Left ventricle myocardium superior (tissue), 1 donor: ENCODE data around the gene TIMM44. TPM values are rescaled to one million over a fixed set of nuclear protein-coding genes. Genes with fewer than 3 reads are reported as not detected.
A peak's percentile ranks its signal among the peaks of the same experiment; 100 is the strongest.
"Not testable (repeated sequence)": the region's sequence is repeated elsewhere in the genome, so short reads cannot be mapped to it uniquely, and the experiment has no call there.

Experiments
- ATAC-seq: fragments of 200-7000 bp; cut with Tn5 transposase; one replicate; pipeline ENCODE4 v1.9.1; 2020; ENCODE audit warnings: mild to moderate bottlenecking, moderate library complexity
- DNase-seq: peaks from one replicate; pipeline ENCODE4 v3.0.0-alpha.2; 2020
- intact Hi-C: fragments of 100-400 bp; cut with micrococcal nuclease; formaldehyde crosslinking; loops from one replicate; pipeline ENCODE4 v1.11.0; 2022
- total RNA-seq: library from RNA; stranded (reverse); fragmentation: NEBNext Ultra II Directional; extraction: Animal tissue kit (Norgen Biotek cat#: 25700); gene quantifications from one replicate; pipeline ENCODE4 v1.2.1, GENCODE V29; 2021
- donor health status: DM: no; HTN: yes; CAD: no; lungs with severe emphysema.

TIMM44 gene
- total RNA-seq, 1 donor from 2014 or later, result 115 TPM

GRCh38 chr19:7918615-7919421, 24.6 kb downstream of the TIMM44 start:
- DNase-seq, result no peak
- intact Hi-C loops, result no loop called here
- no peak for ATAC-seq

GRCh38 chr19:7918062-7918614, 25.3 kb downstream of the TIMM44 start:
- intact Hi-C loops, DNase-seq, ATAC-seq: not testable (repeated sequence)

- DNase-seq, result peak; percentile 77
- intact Hi-C loops, result no loop called here
- peak; percentile 17 for ATAC-seq
These were observed 26.0 kb downstream of the TIMM44 start for GRCh38 chr19:7917267-7918061.

GRCh38 chr19:7916955-7917266, 26.6 kb downstream of the TIMM44 start:
- ATAC-seq (no peak), DNase-seq (no peak)
- intact Hi-C loops, result no loop called here

GRCh38 chr19:7916103-7916954, 27.1 kb downstream of the TIMM44 start:
- intact Hi-C loops, result no loop called here
- DNase-seq (peak; percentile 54), ATAC-seq (no peak)

- intact Hi-C loops, result no loop called here
- no peak for ATAC-seq
- DNase-seq, result no peak
These were observed 28.0 kb downstream of the TIMM44 start for GRCh38 chr19:7915250-7916102.

GRCh38 chr19:7914598-7915045, 28.8 kb downstream of the TIMM44 start, which contains the start of gene TGFBR3L:
TSS of gene TGFBR3L (plus strand) at chr19:7914830.
- DNase-seq, result no peak
- intact Hi-C loops, result no loop called here
- ATAC-seq, result no peak

GRCh38 chr19:7914099-7914498, 29.4 kb downstream of the TIMM44 start:
- ATAC-seq (no peak), DNase-seq (no peak)
- intact Hi-C loops, result no loop called here

GRCh38 chr19:7913652-7914051, 29.8 kb downstream of the TIMM44 start:
- ATAC-seq (no peak), DNase-seq (no peak)
- intact Hi-C loops, result no loop called here

- no peak for DNase-seq
- intact Hi-C loops, result no loop called here
- no peak for ATAC-seq
These were observed 30.5 kb downstream of the TIMM44 start for GRCh38 chr19:7912697-7913564.

GRCh38 chr19:7912144-7912696, 31.2 kb downstream of the TIMM44 start:
- ATAC-seq (no peak), DNase-seq (no peak)
- intact Hi-C loops, result no loop called here

GRCh38 chr19:7911508-7912143, 31.8 kb downstream of the TIMM44 start:
- ATAC-seq, result no peak
- DNase-seq, result no peak
- intact Hi-C loops, result no loop called here

GRCh38 chr19:7910321-7911161, 32.9 kb downstream of the TIMM44 start:
- intact Hi-C loops, result no loop called here
- DNase-seq, result no peak
- ATAC-seq, result no peak

- DNase-seq (peak; percentile 23), ATAC-seq (no peak)
- intact Hi-C loops, result no loop called here
These were observed 33.9 kb downstream of the TIMM44 start for GRCh38 chr19:7909471-7910067.

- intact Hi-C loops, result no loop called here
- ATAC-seq (no peak), DNase-seq (peak; percentile 36)
These were observed 34.6 kb downstream of the TIMM44 start for GRCh38 chr19:7908742-7909461.
